SH-SY5Y (cell line): ENCODE results near the gene LPIN3.

ENCODE experiments used
- GATA2 ChIP-seq: IDR thresholded peaks from 2 replicates; pipeline ENCODE4 v1.6.1; 2011; ENCODE audit warnings: mild to moderate bottlenecking, low read depth, low read length
- GATA3 ChIP-seq: IDR thresholded peaks from 2 replicates; pipeline ENCODE4 v1.6.1; 2011; ENCODE audit warnings: low read depth, mild to moderate bottlenecking, low read length, moderate library complexity

DNA sequence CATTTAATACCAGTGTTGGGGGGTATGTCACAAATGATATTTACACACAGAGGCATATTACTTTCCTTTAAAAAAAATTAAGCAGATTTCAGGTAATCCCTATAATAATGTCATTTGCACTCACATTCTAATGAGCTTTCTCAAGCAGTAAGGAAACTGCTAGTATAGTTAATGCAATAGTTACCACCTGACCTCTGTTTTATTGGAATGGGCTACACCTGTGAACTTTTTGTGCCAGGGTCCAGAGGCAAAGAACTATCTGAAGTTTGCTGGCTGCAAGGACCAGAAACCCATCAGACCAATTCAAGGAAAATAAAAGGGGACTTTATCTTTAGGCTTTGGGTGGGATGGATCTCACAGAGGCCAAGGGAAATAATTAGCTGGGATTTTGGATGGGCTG is 20.2 kb upstream of the LPIN3 start:
- TF ChIP-seq GATA2 (no peak), GATA3 (no peak)
